Gastroesophageal sphincter (tissue), 4 donors: ENCODE measurements around the gene HSPB8. TPM values are rescaled to one million over a fixed set of nuclear protein-coding genes. Genes with fewer than 3 reads are reported as not detected.

Source experiments
- ATAC-seq: fragments of 150-250 bp; one replicate; pipeline ENCODE4 v1.9.1; 2016; ENCODE audit warnings: mild to moderate bottlenecking, moderate library complexity
- H3K27ac ChIP-seq, 4 donors: fragments of 200-600 bp; sonication (generic) in 3 of 4; 1 replicate in 3 of 4; 2 replicates in 1 of 4; pipeline ENCODE4 v1.5.1; 2016 to 2019
- H3K27me3 ChIP-seq: fragments of 200-600 bp; sonication (generic); one replicate; pipeline ENCODE4 v1.5.1; 2019
- H3K36me3 ChIP-seq, 2 donors: fragments of 200-600 bp; sonication (generic); one replicate each; pipeline ENCODE4 v1.5.1; 2019; ENCODE audit warnings: control low read depth in 1 of 2
- H3K4me1 ChIP-seq, 3 donors: fragments of 200-600 bp; sonication (generic); 1 replicate in 2 of 3; 2 replicates in 1 of 3; pipeline ENCODE4 v1.5.1; 2016 to 2019; ENCODE audit warnings: control low read depth in 2 of 3
- H3K4me3 ChIP-seq, 2 donors: fragments of 200-600 bp; sonication (generic); one replicate each; pipeline ENCODE4 v1.5.1; 2019; ENCODE audit warnings: mild to moderate bottlenecking in 1 of 2, moderate library complexity in 1 of 2
- H3K9me3 ChIP-seq, 3 donors: fragments of 200-600 bp; sonication (generic); one replicate each; pipeline ENCODE4 v1.5.1; 2017 to 2019; ENCODE audit warnings: control low read depth in 2 of 3
- CTCF ChIP-seq, 4 experiments: fragments of 200-600 bp in 2 of 4; fragments of 450-650 bp in 2 of 4; sonication (generic) in 1 of 4; IDR thresholded peaks; one replicate each; pipeline ENCODE4 v1.5.1; 2017 to 2019; ENCODE audit warnings: antibody characterized with exemption in 4 of 4, mild to moderate bottlenecking in 2 of 4, moderate library complexity in 2 of 4
- EP300 ChIP-seq: sonication (generic); formaldehyde crosslinking; IDR thresholded peaks from one replicate; pipeline ENCODE4 v1.6.1; 2017; ENCODE audit warnings: antibody characterized with exemption, mild to moderate bottlenecking
- POLR2A ChIP-seq, 2 donors: fragments of 450-650 bp; IDR thresholded peaks; one replicate each; pipeline ENCODE4 v1.6.1; 2017; ENCODE audit warnings: antibody characterized with exemption in 2 of 2, mild to moderate bottlenecking in 2 of 2, moderate library complexity in 1 of 2
- POLR2AphosphoS5 ChIP-seq: sonication (generic); formaldehyde crosslinking; IDR thresholded peaks from one replicate; pipeline ENCODE4 v1.6.1; 2017; ENCODE audit warnings: antibody characterized with exemption
- WGBS, 2 donors: methylation state at CpG; one replicate each; pipeline ENCODE4 v1.1.5; 2018; ENCODE audit warnings: low coverage in 1 of 2; 5-methylcytosine and 5-hydroxymethylcytosine counted together
- total RNA-seq, 4 donors: library from RNA; depleted of rRNA; stranded (reverse); fragments of >200 nt; gene quantifications; one replicate each; pipeline ENCODE4 v1.1.0, GENCODE V29; 2016

Gene HSPB8
- total RNA-seq, 4 donors from 2014 or later = 389 to 508 (median 448) TPM

DNA sequence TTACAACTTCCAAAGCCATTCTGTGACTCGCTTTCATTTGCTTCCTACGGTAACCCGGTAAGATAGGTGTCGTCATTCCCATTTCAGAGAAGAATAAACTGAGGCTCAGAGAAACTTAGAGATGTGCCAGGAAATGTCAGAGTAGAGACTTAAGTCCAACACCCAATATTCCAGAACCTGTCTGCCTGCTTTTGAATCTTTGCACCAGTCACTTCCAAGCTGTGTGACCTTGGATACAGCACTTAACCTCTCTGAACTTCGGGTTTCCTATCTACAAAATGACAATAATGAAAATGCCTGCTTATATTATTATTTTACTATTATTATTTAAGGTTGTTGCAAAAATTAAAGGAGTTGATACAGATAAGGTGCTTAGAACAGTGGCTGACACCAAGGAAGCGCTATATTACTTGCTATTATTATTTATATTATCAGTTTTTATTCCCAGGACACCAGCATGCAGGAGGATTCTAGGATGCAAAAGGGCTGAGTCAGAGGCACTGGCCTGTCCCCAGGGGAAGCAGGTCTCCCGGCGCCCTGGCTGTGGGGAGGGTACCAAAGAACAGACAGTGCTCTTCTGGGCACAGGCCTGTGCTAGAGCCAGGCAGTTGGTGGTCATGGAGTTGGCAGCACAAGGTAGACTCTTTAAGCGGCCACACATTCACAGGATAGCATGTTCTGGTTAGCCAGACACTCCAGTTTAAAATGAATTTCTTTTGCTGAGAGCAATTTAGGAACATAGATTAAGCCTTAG, 5.4 kb downstream of the HSPB8 start:
- H3K27me3 ChIP-seq = no peaks in the 10 kb centered on the region
- H3K9me3 ChIP-seq = no peaks in the 10 kb centered on the region
- ATAC-seq = no peak
- peaks cover 12 to 65% (median 25%) of the 10 kb centered on the region in 3 donors for H3K4me1 ChIP-seq
- H3K27ac ChIP-seq = peak overlapping the region; percentile 91 to 99 (median 96)
- peaks cover 4 to 28% of the 10 kb centered on the region in 2 donors for H3K36me3 ChIP-seq
- peak overlapping the region; percentile 71 to 83 for H3K4me3 ChIP-seq
- WGBS, 2 donors = 35 to 57% methylated on average over 6 to 8 of the region's 9 CpGs
- no peak for TF ChIP-seq POLR2A (IDR thresholded peaks at IDR 0.05)
- TF ChIP-seq POLR2AphosphoS5 = no peak
- no peak for TF ChIP-seq EP300

DNA sequence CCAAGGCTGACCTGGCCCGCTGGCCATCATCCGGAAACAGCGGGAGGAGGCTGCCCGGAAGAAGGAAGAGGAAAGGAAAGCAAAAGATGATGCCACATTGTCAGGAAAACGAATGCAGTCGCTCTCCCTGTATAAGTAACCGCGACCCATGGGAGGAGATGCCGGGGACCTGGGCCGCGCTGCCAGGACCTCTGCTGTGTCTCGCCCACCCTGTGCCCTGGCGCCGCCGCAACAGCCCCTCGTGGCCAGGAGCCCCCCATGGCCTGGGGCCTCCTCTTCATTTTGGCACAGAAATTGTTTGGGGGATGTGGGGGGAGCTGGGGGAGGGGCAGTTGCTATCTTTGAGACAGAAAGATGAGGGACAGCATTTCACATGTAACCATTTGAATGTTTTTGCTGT, 16.5 kb downstream of the HSPB8 start:
- no peak for ATAC-seq
- Histone ChIP-seq H3K27ac (peak overlapping the region in 3 of 4 donors; percentile 45 to 99 (median 82)), H3K27me3 (no peaks in the 10 kb centered on the region), H3K4me3 (no peak overlapping the region), H3K36me3 (peaks cover 9 to 63% of the 10 kb centered on the region in 2 donors), H3K9me3 (peaks cover 0 to 9% (median 0%) of the 10 kb centered on the region in 3 donors), H3K4me1 (peaks cover 0 to 40% (median 10%) of the 10 kb centered on the region in 3 donors)
- TF ChIP-seq CTCF (IDR thresholded peaks at IDR 0.05) = no peak
- peak; percentile 4 for TF ChIP-seq POLR2AphosphoS5
- WGBS, 2 donors = 93 to 95% methylated on average over 4 to 14 of the region's 16 CpGs

GRCh38 chr12:119198440-119198839, 19.7 kb downstream of the HSPB8 start:
- H3K27ac ChIP-seq = peak overlapping the region; percentile 65 to 83 (median 82)
- TF ChIP-seq POLR2A (IDR thresholded peaks at IDR 0.05) (no peak), POLR2AphosphoS5 (peak; percentile 62)

DNA sequence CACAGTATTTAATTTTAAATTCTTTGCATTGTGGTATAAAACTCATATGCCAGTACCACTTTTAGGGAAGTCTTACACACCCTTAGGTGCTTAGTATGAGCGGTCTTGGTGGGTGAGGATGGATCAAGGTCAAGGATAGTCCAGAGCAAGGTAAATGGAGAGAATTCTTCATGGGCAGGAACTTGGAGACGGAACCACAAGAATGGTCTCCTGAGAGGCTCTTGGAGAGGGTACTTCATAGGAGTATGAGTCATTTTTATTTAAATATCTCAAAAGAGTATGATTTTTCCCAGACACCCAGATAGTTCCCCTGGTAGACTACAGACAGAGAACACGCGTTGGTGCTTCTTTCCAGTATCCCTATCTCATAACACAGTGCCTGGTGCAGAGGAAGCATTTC, 21.9 kb downstream of the HSPB8 start:
- H3K4me3 ChIP-seq = no peak overlapping the region
- peaks cover 0 to 60% (median 23%) of the 10 kb centered on the region in 3 donors for H3K4me1 ChIP-seq
- 79% methylated on average over 3 to 4 of the region's 4 CpGs for WGBS, 2 donors

More at GRCh38 chr12:119198440-119198839, 19.7 kb downstream of the HSPB8 start:
- H3K27me3 ChIP-seq = no peaks in the 10 kb centered on the region
- no peak overlapping the region for H3K4me3 ChIP-seq
- H3K36me3 ChIP-seq = peaks cover 9 to 32% of the 10 kb centered on the region in 2 donors
- WGBS, 2 donors = 80% methylated on average over 2 of the region's 2 CpGs; no CpG with 5 or more reads in 1 of the 2 donors
- H3K4me1 ChIP-seq = peaks cover 0 to 39% (median 16%) of the 10 kb centered on the region in 3 donors
- H3K9me3 ChIP-seq = peaks cover 0 to 9% (median 0%) of the 10 kb centered on the region in 3 donors
- peak; percentile 71 for ATAC-seq

DNA sequence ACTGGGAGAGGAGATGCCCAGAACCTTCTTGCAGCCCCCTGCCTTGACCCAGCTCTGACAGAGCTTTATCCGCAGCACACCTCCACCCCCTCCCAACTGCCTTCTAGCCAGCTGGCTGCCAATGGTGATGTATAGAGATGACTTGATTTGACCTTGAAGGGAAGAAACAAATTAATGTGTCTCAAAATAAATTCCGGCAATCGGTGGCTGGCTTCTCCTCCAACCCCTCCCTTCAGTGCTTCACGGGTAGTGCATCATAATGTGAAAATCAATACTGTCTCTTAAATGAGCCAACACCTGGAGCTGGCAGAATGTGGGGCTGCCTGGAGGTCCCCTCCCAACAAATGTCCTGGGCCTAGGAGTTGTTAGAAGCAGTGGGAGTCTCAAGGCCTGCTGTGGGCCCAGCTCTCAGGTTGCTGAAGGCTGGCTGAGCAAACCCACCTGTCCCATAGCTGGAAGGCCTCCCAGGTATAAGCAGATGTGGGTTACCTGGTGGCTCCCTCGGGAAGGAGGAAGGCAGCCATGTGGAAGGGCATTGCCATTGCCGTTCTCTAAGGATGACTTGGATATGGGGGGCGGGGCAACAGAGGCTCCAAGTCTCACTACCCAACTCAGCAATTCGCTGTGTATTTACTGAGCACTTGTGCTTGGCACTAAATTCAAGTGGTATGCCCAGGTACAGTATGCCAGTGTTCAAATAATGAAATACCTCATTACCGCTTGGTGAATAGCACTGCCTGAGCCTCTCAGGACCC, 23.2 kb downstream of the HSPB8 start:
- H3K27ac ChIP-seq = peak overlapping the region in 2 of 4 donors; percentile 30 to 43
- no peaks in the 10 kb centered on the region for H3K36me3 ChIP-seq
- WGBS, 2 donors = 81 to 88% methylated on average over 5 of the region's 9 CpGs
- no peak overlapping the region for H3K4me3 ChIP-seq
- H3K9me3 ChIP-seq = no peaks in the 10 kb centered on the region
- ATAC-seq = no peak
- TF ChIP-seq CTCF (IDR thresholded peaks at IDR 0.05) = no peak
- TF ChIP-seq EP300 = no peak
- TF ChIP-seq POLR2AphosphoS5 = no peak
- TF ChIP-seq POLR2A (IDR thresholded peaks at IDR 0.05) = no peak
- no peaks in the 10 kb centered on the region for H3K27me3 ChIP-seq
- H3K4me1 ChIP-seq = peaks cover 0 to 72% (median 24%) of the 10 kb centered on the region in 3 donors

More for the DNA sequence above, 21.9 kb downstream of the HSPB8 start:
- TF ChIP-seq POLR2A (IDR thresholded peaks at IDR 0.05) = no peak
- no peak for TF ChIP-seq EP300
- TF ChIP-seq CTCF (IDR thresholded peaks at IDR 0.05) = no peak
- no peak for TF ChIP-seq POLR2AphosphoS5
- no peak for ATAC-seq
- Histone ChIP-seq H3K27ac (peak overlapping the region in 2 of 4 donors; percentile 82), H3K27me3 (no peaks in the 10 kb centered on the region), H3K9me3 (peaks cover 0 to 7% (median 0%) of the 10 kb centered on the region in 3 donors), H3K36me3 (peaks cover 0 to 10% of the 10 kb centered on the region in 2 donors)
